WTC11 (cell line): Measurements from ENCODE around the gene SLC11A1. TPM values are rescaled to one million over a fixed set of nuclear protein-coding genes. Genes with fewer than 3 reads are reported as not detected.

ENCODE experiments used
- ATAC-seq: fragments of 200-7000 bp; cut with Tn5 transposase; 2 replicates; pipeline ENCODE4 v1.10.0; 2021; ENCODE audit warnings: mild to moderate bottlenecking, moderate library complexity
- CTCF ChIA-PET: fragments of 300-600 bp; sonication (Branson Sonifier 250); formaldehyde crosslinking; loops from one replicate; lab custom pipeline; 2021; ENCODE audit warnings: antibody characterized with exemption; lab: Charles Lee
- POLR2A ChIA-PET: fragments of 350-600 bp; sonication (Branson Sonifier 250); formaldehyde crosslinking; loops from one replicate; lab custom pipeline; 2021; ENCODE audit warnings: antibody characterized with exemption; lab: Charles Lee
- DNase-seq: peaks from one replicate; pipeline ENCODE4 v3.0.0; 2021; ENCODE audit warnings: low spot score
- H3K27ac Mint-ChIP-seq: 2 replicates; pipeline ENCODE4 v1.8.0; 2021; ENCODE audit warnings: mixed read lengths
- H3K27me3 Mint-ChIP-seq: 2 replicates; pipeline ENCODE4 v1.8.0; 2021; ENCODE audit warnings: low read depth, mild to moderate bottlenecking, moderate library complexity, mixed read lengths
- H3K36me3 Mint-ChIP-seq: 2 replicates; pipeline ENCODE4 v1.8.0; 2021; ENCODE audit warnings: mixed read lengths
- H3K4me1 Mint-ChIP-seq: 2 replicates; pipeline ENCODE4 v1.8.0; 2022; ENCODE audit warnings: mixed read lengths
- H3K4me3 Mint-ChIP-seq: 2 replicates; pipeline ENCODE4 v1.8.0; 2021; ENCODE audit warnings: mild to moderate bottlenecking, moderate library complexity, mixed read lengths
- H3K9me3 Mint-ChIP-seq: 2 replicates; pipeline ENCODE4 v1.8.0; 2021; ENCODE audit warnings: mixed read lengths
- CREB1 ChIP-seq: sonication (generic); formaldehyde crosslinking; IDR thresholded peaks from 2 replicates; pipeline ENCODE4 v1.8.0; 2023; ENCODE audit warnings: mild to moderate bottlenecking, missing genetic modification reagents
- ETV6 ChIP-seq: sonication (generic); formaldehyde crosslinking; IDR thresholded peaks from 2 replicates; pipeline ENCODE4 v1.8.1; 2022; ENCODE audit warnings: mild to moderate bottlenecking, missing genetic modification reagents
- NFYB ChIP-seq: sonication (generic); formaldehyde crosslinking; conservative IDR thresholded peaks from 2 replicates; pipeline ENCODE4 v1.8.0; 2022; ENCODE audit warnings: low read depth, missing genetic modification reagents
- total RNA-seq: library from RNA; stranded (reverse); gene quantifications from 3 replicates; pipeline ENCODE4 v1.2.3, GENCODE V29; 2021
- TF ChIP-seq, protein P1 (sequence below): sonication (generic); formaldehyde crosslinking; IDR thresholded peaks from 2 replicates; pipeline ENCODE4 v1.8.1; 2022; ENCODE audit warnings: low read depth, missing genetic modification reagents, borderline replicate concordance
- TF ChIP-seq, protein P2 (sequence below): sonication (generic); formaldehyde crosslinking; IDR thresholded peaks from 2 replicates; pipeline ENCODE4 v1.8.0; 2023; ENCODE audit warnings: missing genetic modification reagents, mild to moderate bottlenecking, borderline replicate concordance
- TF ChIP-seq, protein P3 (sequence below): sonication (generic); formaldehyde crosslinking; conservative IDR thresholded peaks from 2 replicates; pipeline ENCODE4 v1.8.1; 2022; ENCODE audit warnings: mild to moderate bottlenecking, missing genetic modification reagents
- TF ChIP-seq, protein P4 (sequence below): sonication (generic); formaldehyde crosslinking; IDR thresholded peaks from 2 replicates; pipeline ENCODE4 v1.8.1; 2023; ENCODE audit warnings: mild to moderate bottlenecking, missing genetic modification reagents, borderline replicate concordance
- TF ChIP-seq, protein P5 (sequence below): sonication (generic); formaldehyde crosslinking; IDR thresholded peaks from 2 replicates; pipeline ENCODE4 v1.8.0; 2022; ENCODE audit warnings: mild to moderate bottlenecking, missing genetic modification reagents

The SLC11A1 gene
- total RNA-seq, 1 experiment from 2014 or later: 0.31 TPM

DNA sequence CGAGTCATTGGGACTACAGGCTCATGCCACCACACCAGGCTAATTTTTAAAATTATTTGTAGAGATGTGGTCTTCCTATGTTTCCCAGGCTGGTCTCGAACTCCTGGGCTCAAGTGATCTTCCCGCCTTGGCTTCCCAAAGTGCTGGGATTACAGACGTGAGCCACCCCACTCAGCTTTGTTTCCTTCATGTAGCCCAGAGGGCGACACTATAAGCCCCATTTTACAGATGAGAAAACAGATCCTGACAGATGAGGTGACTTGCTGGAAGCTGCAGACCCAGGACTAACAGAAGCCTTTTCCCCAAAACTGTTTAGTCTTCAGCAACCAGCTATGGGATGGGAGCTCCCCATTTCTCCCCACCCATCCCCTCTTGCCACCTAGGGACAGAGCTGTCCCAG lies 10.4 kb downstream of the SLC11A1 start:
- Mint-ChIP-seq H3K9me3 (no peaks in the 10 kb centered on the region), H3K36me3 (no peaks in the 10 kb centered on the region), H3K4me1 (peaks cover 24% of the 10 kb centered on the region), H3K27ac (no peak overlapping the region), H3K27me3 (peaks cover 31% of the 10 kb centered on the region), H3K4me3 (no peak overlapping the region)
- TF ChIP-seq, protein P1, sequence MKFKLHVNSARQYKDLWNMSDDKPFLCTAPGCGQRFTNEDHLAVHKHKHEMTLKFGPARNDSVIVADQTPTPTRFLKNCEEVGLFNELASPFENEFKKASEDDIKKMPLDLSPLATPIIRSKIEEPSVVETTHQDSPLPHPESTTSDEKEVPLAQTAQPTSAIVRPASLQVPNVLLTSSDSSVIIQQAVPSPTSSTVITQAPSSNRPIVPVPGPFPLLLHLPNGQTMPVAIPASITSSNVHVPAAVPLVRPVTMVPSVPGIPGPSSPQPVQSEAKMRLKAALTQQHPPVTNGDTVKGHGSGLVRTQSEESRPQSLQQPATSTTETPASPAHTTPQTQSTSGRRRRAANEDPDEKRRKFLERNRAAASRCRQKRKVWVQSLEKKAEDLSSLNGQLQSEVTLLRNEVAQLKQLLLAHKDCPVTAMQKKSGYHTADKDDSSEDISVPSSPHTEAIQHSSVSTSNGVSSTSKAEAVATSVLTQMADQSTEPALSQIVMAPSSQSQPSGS (CRISPR knock-in tag): no peak
- TF ChIP-seq, protein P2, sequence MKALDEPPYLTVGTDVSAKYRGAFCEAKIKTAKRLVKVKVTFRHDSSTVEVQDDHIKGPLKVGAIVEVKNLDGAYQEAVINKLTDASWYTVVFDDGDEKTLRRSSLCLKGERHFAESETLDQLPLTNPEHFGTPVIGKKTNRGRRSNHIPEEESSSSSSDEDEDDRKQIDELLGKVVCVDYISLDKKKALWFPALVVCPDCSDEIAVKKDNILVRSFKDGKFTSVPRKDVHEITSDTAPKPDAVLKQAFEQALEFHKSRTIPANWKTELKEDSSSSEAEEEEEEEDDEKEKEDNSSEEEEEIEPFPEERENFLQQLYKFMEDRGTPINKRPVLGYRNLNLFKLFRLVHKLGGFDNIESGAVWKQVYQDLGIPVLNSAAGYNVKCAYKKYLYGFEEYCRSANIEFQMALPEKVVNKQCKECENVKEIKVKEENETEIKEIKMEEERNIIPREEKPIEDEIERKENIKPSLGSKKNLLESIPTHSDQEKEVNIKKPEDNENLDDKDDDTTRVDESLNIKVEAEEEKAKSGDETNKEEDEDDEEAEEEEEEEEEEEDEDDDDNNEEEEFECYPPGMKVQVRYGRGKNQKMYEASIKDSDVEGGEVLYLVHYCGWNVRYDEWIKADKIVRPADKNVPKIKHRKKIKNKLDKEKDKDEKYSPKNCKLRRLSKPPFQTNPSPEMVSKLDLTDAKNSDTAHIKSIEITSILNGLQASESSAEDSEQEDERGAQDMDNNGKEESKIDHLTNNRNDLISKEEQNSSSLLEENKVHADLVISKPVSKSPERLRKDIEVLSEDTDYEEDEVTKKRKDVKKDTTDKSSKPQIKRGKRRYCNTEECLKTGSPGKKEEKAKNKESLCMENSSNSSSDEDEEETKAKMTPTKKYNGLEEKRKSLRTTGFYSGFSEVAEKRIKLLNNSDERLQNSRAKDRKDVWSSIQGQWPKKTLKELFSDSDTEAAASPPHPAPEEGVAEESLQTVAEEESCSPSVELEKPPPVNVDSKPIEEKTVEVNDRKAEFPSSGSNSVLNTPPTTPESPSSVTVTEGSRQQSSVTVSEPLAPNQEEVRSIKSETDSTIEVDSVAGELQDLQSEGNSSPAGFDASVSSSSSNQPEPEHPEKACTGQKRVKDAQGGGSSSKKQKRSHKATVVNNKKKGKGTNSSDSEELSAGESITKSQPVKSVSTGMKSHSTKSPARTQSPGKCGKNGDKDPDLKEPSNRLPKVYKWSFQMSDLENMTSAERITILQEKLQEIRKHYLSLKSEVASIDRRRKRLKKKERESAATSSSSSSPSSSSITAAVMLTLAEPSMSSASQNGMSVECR: no peak
- TF ChIP-seq, protein P3, sequence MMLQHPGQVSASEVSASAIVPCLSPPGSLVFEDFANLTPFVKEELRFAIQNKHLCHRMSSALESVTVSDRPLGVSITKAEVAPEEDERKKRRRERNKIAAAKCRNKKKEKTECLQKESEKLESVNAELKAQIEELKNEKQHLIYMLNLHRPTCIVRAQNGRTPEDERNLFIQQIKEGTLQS: no peak
- TF ChIP-seq, protein P4, sequence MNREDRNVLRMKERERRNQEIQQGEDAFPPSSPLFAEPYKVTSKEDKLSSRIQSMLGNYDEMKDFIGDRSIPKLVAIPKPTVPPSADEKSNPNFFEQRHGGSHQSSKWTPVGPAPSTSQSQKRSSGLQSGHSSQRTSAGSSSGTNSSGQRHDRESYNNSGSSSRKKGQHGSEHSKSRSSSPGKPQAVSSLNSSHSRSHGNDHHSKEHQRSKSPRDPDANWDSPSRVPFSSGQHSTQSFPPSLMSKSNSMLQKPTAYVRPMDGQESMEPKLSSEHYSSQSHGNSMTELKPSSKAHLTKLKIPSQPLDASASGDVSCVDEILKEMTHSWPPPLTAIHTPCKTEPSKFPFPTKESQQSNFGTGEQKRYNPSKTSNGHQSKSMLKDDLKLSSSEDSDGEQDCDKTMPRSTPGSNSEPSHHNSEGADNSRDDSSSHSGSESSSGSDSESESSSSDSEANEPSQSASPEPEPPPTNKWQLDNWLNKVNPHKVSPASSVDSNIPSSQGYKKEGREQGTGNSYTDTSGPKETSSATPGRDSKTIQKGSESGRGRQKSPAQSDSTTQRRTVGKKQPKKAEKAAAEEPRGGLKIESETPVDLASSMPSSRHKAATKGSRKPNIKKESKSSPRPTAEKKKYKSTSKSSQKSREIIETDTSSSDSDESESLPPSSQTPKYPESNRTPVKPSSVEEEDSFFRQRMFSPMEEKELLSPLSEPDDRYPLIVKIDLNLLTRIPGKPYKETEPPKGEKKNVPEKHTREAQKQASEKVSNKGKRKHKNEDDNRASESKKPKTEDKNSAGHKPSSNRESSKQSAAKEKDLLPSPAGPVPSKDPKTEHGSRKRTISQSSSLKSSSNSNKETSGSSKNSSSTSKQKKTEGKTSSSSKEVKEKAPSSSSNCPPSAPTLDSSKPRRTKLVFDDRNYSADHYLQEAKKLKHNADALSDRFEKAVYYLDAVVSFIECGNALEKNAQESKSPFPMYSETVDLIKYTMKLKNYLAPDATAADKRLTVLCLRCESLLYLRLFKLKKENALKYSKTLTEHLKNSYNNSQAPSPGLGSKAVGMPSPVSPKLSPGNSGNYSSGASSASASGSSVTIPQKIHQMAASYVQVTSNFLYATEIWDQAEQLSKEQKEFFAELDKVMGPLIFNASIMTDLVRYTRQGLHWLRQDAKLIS (CRISPR knock-in tag): no peak
- TF ChIP-seq ETV6 (CRISPR knock-in tag): no peak
- TF ChIP-seq, protein P5, sequence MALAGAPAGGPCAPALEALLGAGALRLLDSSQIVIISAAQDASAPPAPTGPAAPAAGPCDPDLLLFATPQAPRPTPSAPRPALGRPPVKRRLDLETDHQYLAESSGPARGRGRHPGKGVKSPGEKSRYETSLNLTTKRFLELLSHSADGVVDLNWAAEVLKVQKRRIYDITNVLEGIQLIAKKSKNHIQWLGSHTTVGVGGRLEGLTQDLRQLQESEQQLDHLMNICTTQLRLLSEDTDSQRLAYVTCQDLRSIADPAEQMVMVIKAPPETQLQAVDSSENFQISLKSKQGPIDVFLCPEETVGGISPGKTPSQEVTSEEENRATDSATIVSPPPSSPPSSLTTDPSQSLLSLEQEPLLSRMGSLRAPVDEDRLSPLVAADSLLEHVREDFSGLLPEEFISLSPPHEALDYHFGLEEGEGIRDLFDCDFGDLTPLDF (CRISPR knock-in tag): no peak
- POLR2A ChIA-PET: no interaction called here
- DNase-seq: no peak
- CTCF ChIA-PET: interaction anchor here (0.7 to 1.7 kb wide), 5 partner anchors 13 to 101 kb away, joined by 3 to 6 read pairs (median 3); no protein-coding TSS in a partner anchor
- ATAC-seq: no peak

DNA sequence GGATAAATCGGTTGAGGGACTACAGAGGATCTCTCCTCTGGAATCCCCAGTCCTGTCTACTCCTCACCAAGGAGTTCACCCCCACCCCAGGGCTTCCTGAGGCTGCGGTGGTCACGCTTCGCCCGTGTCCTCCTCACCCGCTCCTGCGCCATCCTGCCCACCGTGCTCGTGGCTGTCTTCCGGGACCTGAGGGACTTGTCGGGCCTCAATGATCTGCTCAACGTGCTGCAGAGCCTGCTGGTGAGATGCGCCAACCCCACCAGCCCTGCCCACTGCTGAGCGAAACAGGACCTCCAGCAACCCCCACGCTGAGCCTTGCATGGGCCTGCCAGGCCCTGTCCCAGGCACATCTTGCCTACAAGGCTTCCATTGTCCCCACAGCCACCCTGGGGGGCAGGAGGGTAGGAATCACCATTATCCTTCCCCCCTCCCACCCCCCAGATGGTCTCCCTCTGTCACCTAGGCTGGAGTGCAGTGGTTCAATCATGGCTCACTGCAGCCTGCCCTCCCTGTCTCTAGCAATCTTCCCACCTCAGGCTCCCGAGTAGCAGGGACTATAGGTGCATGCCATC lies 10.9 kb downstream of the SLC11A1 start:
- Mint-ChIP-seq H3K36me3 (no peaks in the 10 kb centered on the region), H3K4me1 (peaks cover 29% of the 10 kb centered on the region), H3K27me3 (peaks cover 34% of the 10 kb centered on the region), H3K27ac (no peak overlapping the region), H3K9me3 (no peaks in the 10 kb centered on the region), H3K4me3 (no peak overlapping the region)
- POLR2A ChIA-PET: interaction anchor here (1.2 kb wide), 1 partner anchor 36 kb away, joined by 3 read pairs; the partner anchor contains the start of gene CATIP
- ATAC-seq (no peak), DNase-seq (no peak)
- CTCF ChIA-PET: interaction anchor here (0.8 to 5.1 kb wide), 5 partner anchors 13 to 121 kb away, joined by 3 to 52 read pairs (median 3); partner anchors contain the start of genes AAMP and PNKD
- TF ChIP-seq CREB1: no peak
- no peak for TF ChIP-seq NFYB (CRISPR knock-in tag)
